PC-3 (cell line): ENCODE measurements around the gene BFSP2. TPM values are rescaled to one million over a fixed set of nuclear protein-coding genes. Genes with fewer than 3 reads are reported as not detected.

Source experiments
- ATAC-seq: fragments of 200-7000 bp; cut with Tn5 transposase; 2 replicates; pipeline ENCODE4 v1.9.1; 2020; ENCODE audit warnings: mild to moderate bottlenecking, moderate library complexity
- BruUV-seq: library from RNA; stranded (reverse); fragments of 400-500 nt; replicated peaks from 2 replicates; lab custom pipeline; 2021; lab: Mats Ljungman, UMichigan
- CTCF ChIA-PET: fragments of 300-600 bp; sonication (Branson Sonifier 250); formaldehyde crosslinking; loops from one replicate; lab custom pipeline; 2022; ENCODE audit warnings: antibody characterized with exemption; lab: Charles Lee
- POLR2A ChIA-PET: fragments of 300-600 bp; sonication (Branson Sonifier 250); formaldehyde crosslinking; loops from one replicate; lab custom pipeline; 2022; ENCODE audit warnings: antibody characterized with exemption; ENCODE audit not compliant: unreplicated experiment; lab: Charles Lee
- DNase-seq: peaks from one replicate; pipeline ENCODE4 v3.0.0-alpha.2; 2015
- H2AFZ ChIP-seq: fragments of 300-600 bp; sonication (generic); 2 replicates; pipeline ENCODE4 v1.6.0; 2016; ENCODE audit warnings: antibody characterized with exemption, low read length
- H3F3A ChIP-seq: fragments of 300-600 bp; sonication (generic); one replicate; pipeline ENCODE4 v1.6.0; 2017; ENCODE audit warnings: antibody characterized with exemption, low read length, control low read depth, mild to moderate bottlenecking; ENCODE audit not compliant: unreplicated experiment
- H3K27ac ChIP-seq: fragments of 300-600 bp; sonication (generic); 2 replicates; pipeline ENCODE4 v1.5.1; 2016; ENCODE audit warnings: mild to moderate bottlenecking, low read length
- H3K27me3 ChIP-seq: fragments of 300-600 bp; sonication (generic); 2 replicates; pipeline ENCODE4 v1.6.1; 2016; ENCODE audit warnings: low read length, mixed read lengths
- H3K36me3 ChIP-seq: fragments of 300-600 bp; sonication (generic); 2 replicates; pipeline ENCODE4 v1.6.1; 2016; ENCODE audit warnings: low read depth, mixed run types, low read length, mixed read lengths
- H3K4me1 ChIP-seq: fragments of 300-600 bp; sonication (generic); 2 replicates; pipeline ENCODE4 v1.5.1; 2016; ENCODE audit warnings: low read length; ENCODE audit not compliant: insufficient read depth
- H3K4me2 ChIP-seq: fragments of 300-600 bp; sonication (generic); 2 replicates; pipeline ENCODE4 v1.6.0; 2016; ENCODE audit warnings: low read length
- H3K4me3 ChIP-seq: fragments of 300-600 bp; sonication (generic); 2 replicates; pipeline ENCODE4 v1.5.1; 2016; ENCODE audit warnings: mild to moderate bottlenecking, low read length, mixed read lengths
- H3K79me2 ChIP-seq: fragments of 300-600 bp; sonication (generic); 2 replicates; pipeline ENCODE4 v1.6.1; 2017; ENCODE audit warnings: low read length, mixed read lengths
- H3K9ac ChIP-seq: fragments of 300-600 bp; sonication (generic); 2 replicates; pipeline ENCODE4 v1.6.0; 2016; ENCODE audit warnings: mild to moderate bottlenecking, low read length
- H3K9me2 ChIP-seq: fragments of 300-600 bp; sonication (generic); replicated peaks from 2 replicates; pipeline ENCODE4 v1.6.1; 2016; ENCODE audit warnings: mixed run types, low read length, mixed read lengths
- H3K9me3 ChIP-seq: fragments of 300-600 bp; sonication (generic); 2 replicates; pipeline ENCODE4 v1.6.1; 2016; ENCODE audit warnings: low read length, mixed read lengths
- H4K20me1 ChIP-seq: fragments of 300-600 bp; sonication (generic); 2 replicates; pipeline ENCODE4 v1.6.1; 2016; ENCODE audit warnings: low read length, mixed read lengths
- CTCF ChIP-seq: fragments of 300-600 bp; sonication (generic); conservative IDR thresholded peaks from 2 replicates; pipeline ENCODE4 v1.5.1; 2017; ENCODE audit warnings: antibody characterized with exemption, low read depth, mild to moderate bottlenecking, low read length
- EZH2 ChIP-seq: fragments of 300-600 bp; sonication (generic); IDR thresholded peaks from one replicate; pipeline ENCODE4 v1.6.1; 2017; ENCODE audit warnings: antibody characterized with exemption, mild to moderate bottlenecking, low read length; ENCODE audit not compliant: unreplicated experiment
- EZH2phosphoT487 ChIP-seq: fragments of 300-600 bp; sonication (generic); IDR thresholded peaks from 2 replicates; pipeline ENCODE4 v1.6.1; 2018; ENCODE audit warnings: mild to moderate bottlenecking, antibody characterized with exemption, low read length, borderline replicate concordance
- intact Hi-C: fragments of 100-400 bp; cut with micrococcal nuclease; formaldehyde crosslinking; loops from 2 replicates; pipeline ENCODE4 v1.9.0; 2023
- total RNA-seq: library from RNA; depleted of rRNA; stranded (reverse); fragments of >200 nt; gene quantifications from 2 replicates; pipeline ENCODE4 v1.2.3, GENCODE V29; 2014

BFSP2 gene
- total RNA-seq, 1 experiment from 2014 or later: not detected

- intact Hi-C loops: no loop called here
- no peaks in the 10 kb centered on the region for H3K79me2 ChIP-seq
- H2AFZ ChIP-seq: no peak overlapping the region
- ChIA-PET POLR2A (no interaction called here), CTCF (no interaction called here)
- H3K4me3 ChIP-seq: no peak overlapping the region
- no peak overlapping the region for H3K4me2 ChIP-seq
- ATAC-seq (no peak), DNase-seq (no peak)
- no peaks in the 10 kb centered on the region for H3K27me3 ChIP-seq
- no peaks in the 10 kb centered on the region for H3K9me2 ChIP-seq
- no peaks in the 10 kb centered on the region for H3K36me3 ChIP-seq
- no TSS peak for BruUV-seq
- H3F3A ChIP-seq: no peaks in the 10 kb centered on the region
- no peaks in the 10 kb centered on the region for H3K9me3 ChIP-seq
- peaks cover 6% of the 10 kb centered on the region; the same call in 1 of the 2 replicates for H3K4me1 ChIP-seq
- H3K9ac ChIP-seq: no peak overlapping the region
- no peaks in the 10 kb centered on the region for H4K20me1 ChIP-seq
- TF ChIP-seq EZH2 (no peak), EZH2phosphoT487 (no peak), CTCF (no peak)
- no peak overlapping the region for H3K27ac ChIP-seq
These were observed 63.5 kb downstream of the BFSP2 start for GRCh38 chr3:133463347-133463860.

GRCh38 chr3:133464573-133464972, 64.7 kb downstream of the BFSP2 start:
- Histone ChIP-seq H3K9me2 (no peaks in the 10 kb centered on the region), H4K20me1 (no peaks in the 10 kb centered on the region), H3K4me1 (peaks cover 6% of the 10 kb centered on the region; the same call in 1 of the 2 replicates), H3K27me3 (no peaks in the 10 kb centered on the region), H3K36me3 (no peaks in the 10 kb centered on the region), H3K9ac (no peak overlapping the region), H3K4me3 (no peak overlapping the region), H3K79me2 (no peaks in the 10 kb centered on the region), H3K9me3 (no peaks in the 10 kb centered on the region), H3K4me2 (no peak overlapping the region), H3K27ac (no peak overlapping the region), H2AFZ (no peak overlapping the region), H3F3A (no peaks in the 10 kb centered on the region)
- TF ChIP-seq EZH2phosphoT487 (no peak), CTCF (peak; percentile 56), EZH2 (no peak)
- CTCF ChIA-PET: interaction anchor here (0.5 to 0.8 kb wide), 3 partner anchors 104 to 114 kb away, joined by 3 to 14 read pairs (median 5); no protein-coding TSS in a partner anchor
- BruUV-seq: no TSS peak
- POLR2A ChIA-PET: no interaction called here
- ATAC-seq (peak; percentile 87), DNase-seq (peak; percentile 62)
- intact Hi-C loops: loop anchor here (1.0 kb wide), 1 partner anchor 114 kb away; no protein-coding TSS in a partner anchor
